H1 (cell line): ENCODE measurements around the gene PRDM15. TPM values are rescaled to one million over a fixed set of nuclear protein-coding genes. Genes with fewer than 3 reads are reported as not detected.

Experiments
- BACH1 ChIP-seq: IDR thresholded peaks from 2 replicates; pipeline ENCODE4 v1.6.1; 2012; ENCODE audit warnings: low read length, improper control_type of control experiment
- GABPA ChIP-seq: IDR thresholded peaks from 2 replicates; pipeline ENCODE4 v1.6.1; 2011; ENCODE audit warnings: mild to moderate bottlenecking, low read length, moderate library complexity, borderline replicate concordance; ENCODE audit not compliant: insufficient read depth
- POLR2A ChIP-seq, 2 experiments: IDR thresholded peaks; 1 replicate in 1 of 2; 2 replicates in 1 of 2; pipeline ENCODE4 v1.6.1; 2011; ENCODE audit warnings: low read depth in 2 of 2, low read length in 2 of 2, mild to moderate bottlenecking in 2 of 2; ENCODE audit errors: control extremely low read depth in 1 of 2
- RAD21 ChIP-seq, 2 experiments: IDR thresholded peaks in 1 of 2; conservative IDR thresholded peaks in 1 of 2; 2 replicates each; pipeline ENCODE4 v1.6.1; 2011; ENCODE audit warnings: low read depth in 2 of 2, low read length in 2 of 2, improper control_type of control experiment in 1 of 2, inconsistent platforms in 1 of 2, mild to moderate bottlenecking in 1 of 2, moderate library complexity in 1 of 2
- RBBP5 ChIP-seq: IDR thresholded peaks from 2 replicates; pipeline ENCODE4 v1.7.1; 2012; ENCODE audit warnings: low read depth, mild to moderate bottlenecking, inconsistent platforms, low read length, moderate library complexity, borderline replicate concordance
- SP4 ChIP-seq: IDR thresholded peaks from 2 replicates; pipeline ENCODE4 v1.6.1; 2012; ENCODE audit warnings: low read length, inconsistent platforms
- SUZ12 ChIP-seq: fragments of 200-600 bp; sonication (generic); IDR thresholded peaks from 2 replicates; pipeline ENCODE4 v1.6.1; 2012; ENCODE audit warnings: mild to moderate bottlenecking, inconsistent platforms, low read length, moderate library complexity, mixed read lengths
- TAF7 ChIP-seq: optimal IDR thresholded peaks from 2 replicates; pipeline ENCODE3; 2011; ENCODE audit warnings: low read depth, mild to moderate bottlenecking, inconsistent platforms, low read length, moderate library complexity, borderline replicate concordance
- polyA plus RNA-seq, 7 experiments: library from polyadenylated mRNA; depleted of rRNA in 3 of 7; stranded (reverse) in 5 of 7; unstranded in 2 of 7; fragments of >200 nt in 5 of 7; fragments of 200-250 nt in 2 of 7; gene quantifications; 1 replicate in 5 of 7; 2 replicates in 1 of 7; 4 replicates in 1 of 7; pipeline versions ENCODE4 v1.2.1 to v1.2.3, GENCODE V29; 2011 to 2013; ENCODE audit warnings: missing spikeins in 2 of 7, mixed read lengths in 2 of 7
- total RNA-seq: library from RNA; stranded (reverse); fragmentation: NEBNext Ultra II Directional; extraction: Animal tissue kit (Norgen Biotek cat#: 25700); gene quantifications from 2 replicates; pipeline ENCODE4 v1.2.1, GENCODE V29; 2021
- TF ChIP-seq, protein P1 (sequence below): fragments of 300-600 bp; sonication (generic); IDR thresholded peaks from 2 replicates; pipeline ENCODE4 v1.7.1; 2012; ENCODE audit warnings: low read length, moderate library complexity, mild to moderate bottlenecking, inconsistent platforms; ENCODE audit not compliant: insufficient replicate concordance

Gene PRDM15
- total and polyA plus RNA-seq, 2 of the 8 experiments (the other 6 are each of a cell fraction or from before 2014, with no cell fraction given), result 9.7 to 10.5 TPM

GRCh38 chr21:41817877-41818855, 61.0 kb downstream of the PRDM15 start (continued):
- TF ChIP-seq, protein P1, sequence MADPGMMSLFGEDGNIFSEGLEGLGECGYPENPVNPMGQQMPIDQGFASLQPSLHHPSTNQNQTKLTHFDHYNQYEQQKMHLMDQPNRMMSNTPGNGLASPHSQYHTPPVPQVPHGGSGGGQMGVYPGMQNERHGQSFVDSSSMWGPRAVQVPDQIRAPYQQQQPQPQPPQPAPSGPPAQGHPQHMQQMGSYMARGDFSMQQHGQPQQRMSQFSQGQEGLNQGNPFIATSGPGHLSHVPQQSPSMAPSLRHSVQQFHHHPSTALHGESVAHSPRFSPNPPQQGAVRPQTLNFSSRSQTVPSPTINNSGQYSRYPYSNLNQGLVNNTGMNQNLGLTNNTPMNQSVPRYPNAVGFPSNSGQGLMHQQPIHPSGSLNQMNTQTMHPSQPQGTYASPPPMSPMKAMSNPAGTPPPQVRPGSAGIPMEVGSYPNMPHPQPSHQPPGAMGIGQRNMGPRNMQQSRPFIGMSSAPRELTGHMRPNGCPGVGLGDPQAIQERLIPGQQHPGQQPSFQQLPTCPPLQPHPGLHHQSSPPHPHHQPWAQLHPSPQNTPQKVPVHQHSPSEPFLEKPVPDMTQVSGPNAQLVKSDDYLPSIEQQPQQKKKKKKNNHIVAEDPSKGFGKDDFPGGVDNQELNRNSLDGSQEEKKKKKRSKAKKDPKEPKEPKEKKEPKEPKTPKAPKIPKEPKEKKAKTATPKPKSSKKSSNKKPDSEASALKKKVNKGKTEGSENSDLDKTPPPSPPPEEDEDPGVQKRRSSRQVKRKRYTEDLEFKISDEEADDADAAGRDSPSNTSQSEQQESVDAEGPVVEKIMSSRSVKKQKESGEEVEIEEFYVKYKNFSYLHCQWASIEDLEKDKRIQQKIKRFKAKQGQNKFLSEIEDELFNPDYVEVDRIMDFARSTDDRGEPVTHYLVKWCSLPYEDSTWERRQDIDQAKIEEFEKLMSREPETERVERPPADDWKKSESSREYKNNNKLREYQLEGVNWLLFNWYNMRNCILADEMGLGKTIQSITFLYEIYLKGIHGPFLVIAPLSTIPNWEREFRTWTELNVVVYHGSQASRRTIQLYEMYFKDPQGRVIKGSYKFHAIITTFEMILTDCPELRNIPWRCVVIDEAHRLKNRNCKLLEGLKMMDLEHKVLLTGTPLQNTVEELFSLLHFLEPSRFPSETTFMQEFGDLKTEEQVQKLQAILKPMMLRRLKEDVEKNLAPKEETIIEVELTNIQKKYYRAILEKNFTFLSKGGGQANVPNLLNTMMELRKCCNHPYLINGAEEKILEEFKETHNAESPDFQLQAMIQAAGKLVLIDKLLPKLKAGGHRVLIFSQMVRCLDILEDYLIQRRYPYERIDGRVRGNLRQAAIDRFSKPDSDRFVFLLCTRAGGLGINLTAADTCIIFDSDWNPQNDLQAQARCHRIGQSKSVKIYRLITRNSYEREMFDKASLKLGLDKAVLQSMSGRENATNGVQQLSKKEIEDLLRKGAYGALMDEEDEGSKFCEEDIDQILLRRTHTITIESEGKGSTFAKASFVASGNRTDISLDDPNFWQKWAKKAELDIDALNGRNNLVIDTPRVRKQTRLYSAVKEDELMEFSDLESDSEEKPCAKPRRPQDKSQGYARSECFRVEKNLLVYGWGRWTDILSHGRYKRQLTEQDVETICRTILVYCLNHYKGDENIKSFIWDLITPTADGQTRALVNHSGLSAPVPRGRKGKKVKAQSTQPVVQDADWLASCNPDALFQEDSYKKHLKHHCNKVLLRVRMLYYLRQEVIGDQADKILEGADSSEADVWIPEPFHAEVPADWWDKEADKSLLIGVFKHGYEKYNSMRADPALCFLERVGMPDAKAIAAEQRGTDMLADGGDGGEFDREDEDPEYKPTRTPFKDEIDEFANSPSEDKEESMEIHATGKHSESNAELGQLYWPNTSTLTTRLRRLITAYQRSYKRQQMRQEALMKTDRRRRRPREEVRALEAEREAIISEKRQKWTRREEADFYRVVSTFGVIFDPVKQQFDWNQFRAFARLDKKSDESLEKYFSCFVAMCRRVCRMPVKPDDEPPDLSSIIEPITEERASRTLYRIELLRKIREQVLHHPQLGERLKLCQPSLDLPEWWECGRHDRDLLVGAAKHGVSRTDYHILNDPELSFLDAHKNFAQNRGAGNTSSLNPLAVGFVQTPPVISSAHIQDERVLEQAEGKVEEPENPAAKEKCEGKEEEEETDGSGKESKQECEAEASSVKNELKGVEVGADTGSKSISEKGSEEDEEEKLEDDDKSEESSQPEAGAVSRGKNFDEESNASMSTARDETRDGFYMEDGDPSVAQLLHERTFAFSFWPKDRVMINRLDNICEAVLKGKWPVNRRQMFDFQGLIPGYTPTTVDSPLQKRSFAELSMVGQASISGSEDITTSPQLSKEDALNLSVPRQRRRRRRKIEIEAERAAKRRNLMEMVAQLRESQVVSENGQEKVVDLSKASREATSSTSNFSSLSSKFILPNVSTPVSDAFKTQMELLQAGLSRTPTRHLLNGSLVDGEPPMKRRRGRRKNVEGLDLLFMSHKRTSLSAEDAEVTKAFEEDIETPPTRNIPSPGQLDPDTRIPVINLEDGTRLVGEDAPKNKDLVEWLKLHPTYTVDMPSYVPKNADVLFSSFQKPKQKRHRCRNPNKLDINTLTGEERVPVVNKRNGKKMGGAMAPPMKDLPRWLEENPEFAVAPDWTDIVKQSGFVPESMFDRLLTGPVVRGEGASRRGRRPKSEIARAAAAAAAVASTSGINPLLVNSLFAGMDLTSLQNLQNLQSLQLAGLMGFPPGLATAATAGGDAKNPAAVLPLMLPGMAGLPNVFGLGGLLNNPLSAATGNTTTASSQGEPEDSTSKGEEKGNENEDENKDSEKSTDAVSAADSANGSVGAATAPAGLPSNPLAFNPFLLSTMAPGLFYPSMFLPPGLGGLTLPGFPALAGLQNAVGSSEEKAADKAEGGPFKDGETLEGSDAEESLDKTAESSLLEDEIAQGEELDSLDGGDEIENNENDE, result no peak
- TF ChIP-seq RBBP5 (no peak), POLR2A (IDR thresholded peaks at IDR 0.05; ENCODE audit: control extremely low read depth in 1 of 2, low read depth in 2 of 2, low read length in 2 of 2) (no peak), GABPA (no peak), TAF7 (no peak), SUZ12 (no peak), SP4 (no peak), RAD21 (IDR thresholded peaks at IDR 0.05 in 1 of 2, conservative IDR thresholded peaks at IDR 0.05 in 1 of 2; ENCODE audit: low read depth in 2 of 2, low read length in 2 of 2) (no peak), BACH1 (no peak)
